Loucy (cell line): ENCODE data around the gene SDC3.

Experiments used
- CTCF ChIP-seq: fragments of 200-600 bp; sonication (generic); conservative IDR thresholded peaks from 2 replicates; pipeline ENCODE4 v1.5.1; 2014; ENCODE audit warnings: mild to moderate bottlenecking, antibody characterized with exemption, low read length
- EZH2phosphoT487 ChIP-seq: fragments of 200-600 bp; IDR thresholded peaks from 2 replicates; pipeline ENCODE4 v1.6.1; 2018; ENCODE audit warnings: antibody characterized with exemption, mild to moderate bottlenecking, moderate library complexity, borderline replicate concordance

DNA sequence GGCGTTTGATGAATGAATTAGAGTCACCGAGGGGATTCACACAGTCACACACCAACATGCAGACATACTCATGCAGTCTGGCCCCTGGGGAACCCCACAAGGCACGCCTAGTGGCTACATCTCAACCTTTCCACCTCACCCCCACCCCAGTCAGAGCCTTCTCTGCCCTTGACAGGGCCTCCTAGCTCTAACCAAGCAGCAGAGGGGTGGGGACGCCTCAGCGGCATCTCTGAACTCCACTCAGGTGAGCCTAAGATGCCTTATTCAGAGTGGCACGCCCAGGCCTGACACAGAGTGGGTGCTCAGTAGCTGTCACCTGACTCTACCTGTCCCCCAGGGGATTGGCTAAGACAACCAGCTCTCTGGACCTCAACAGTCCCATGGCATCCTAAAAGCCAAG, 3.7 kb upstream of the SDC3 start:
- TF ChIP-seq CTCF (no peak), EZH2phosphoT487 (no peak)
